Posterior vena cava (tissue), 2 donors: ENCODE results near the gene NGF. TPM values are rescaled to one million over a fixed set of nuclear protein-coding genes. Genes with fewer than 3 reads are reported as not detected.

Source experiments
- DNase-seq: peaks from one replicate; pipeline ENCODE4 v3.0.0-alpha.2; 2020; ENCODE audit warnings: low spot score
- intact Hi-C, 2 donors: fragments of 100-400 bp; cut with DNase I; formaldehyde crosslinking; loops; one replicate each; pipeline versions ENCODE4 v1.14.1 to v1.14.2; 2022 to 2023
- total RNA-seq, 2 donors: library from RNA; stranded (reverse); fragmentation: NEBNext Ultra II Directional; extraction: Animal tissue kit (Norgen Biotek cat#: 25700); gene quantifications; one replicate each; pipeline ENCODE4 v1.2.1, GENCODE V29; 2021
- donor health status: DM: yes; HTN: yes; CAD: no.
- donor health status: DM: yes; HTN: yes; CAD: no.

NGF gene
- total RNA-seq, 2 donors from 2014 or later = 5.1 to 6.7 TPM

DNA sequence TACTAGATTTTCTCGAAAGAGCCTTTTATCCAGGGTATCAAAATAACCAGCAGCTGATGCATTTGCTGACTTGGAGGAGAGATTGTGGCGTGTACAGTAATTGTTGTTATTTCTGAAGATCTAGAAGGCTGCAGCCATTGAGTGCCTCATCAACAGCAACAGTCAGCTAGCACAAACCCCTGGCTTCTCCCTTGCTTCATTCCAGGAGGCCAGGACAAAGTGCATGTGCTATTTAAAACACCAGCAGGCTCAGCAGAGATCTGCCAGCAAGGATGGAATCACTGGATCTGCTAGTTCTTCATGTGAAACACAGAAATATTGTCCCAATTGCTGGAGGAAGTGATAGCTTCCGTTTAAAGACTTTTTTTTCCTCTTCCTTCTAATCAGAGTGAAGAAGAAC lies 2.8 kb upstream of the NGF start:
- intact Hi-C loops = no loop called here
- DNase-seq = no peak

DNA sequence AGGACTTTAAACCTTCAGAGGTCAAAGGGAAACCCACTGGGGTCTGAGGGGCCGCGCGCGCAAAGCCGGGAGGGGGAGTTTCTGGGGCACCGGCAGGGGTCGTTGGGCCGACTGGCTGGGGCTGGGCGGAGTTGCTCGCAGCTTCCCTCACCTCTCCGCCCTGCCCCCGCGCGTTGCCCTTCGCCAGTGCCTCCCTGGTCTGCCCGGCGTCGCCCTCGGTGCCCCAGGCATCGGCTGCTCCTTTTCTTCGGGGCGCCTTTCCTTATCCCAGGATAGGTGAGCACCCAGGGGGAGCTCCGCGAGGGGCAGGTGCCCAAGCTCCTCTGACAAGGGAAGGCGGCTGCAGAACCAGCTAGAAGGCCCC lies 390 bp upstream of the NGF start:
- intact Hi-C loops = loop anchor here in 1 of 2 donors (10.0 kb wide), 1 partner anchor 154 kb away; no protein-coding TSS in a partner anchor
- DNase-seq = no peak

GRCh38 chr1:115337276-115337632 lies 795 bp downstream of the NGF start:
- no peak for DNase-seq
- intact Hi-C loops = loop anchor here in 1 of 2 donors (10.0 kb wide), 1 partner anchor 152 kb away; no protein-coding TSS in a partner anchor

GRCh38 chr1:115336741-115337140 lies 1.3 kb downstream of the NGF start:
- intact Hi-C loops = loop anchor here in 1 of 2 donors (10.0 kb wide), 1 partner anchor 152 kb away; no protein-coding TSS in a partner anchor
- DNase-seq = no peak

- DNase-seq = no peak
- intact Hi-C loops = loop anchor here in 1 of 2 donors (10.0 kb wide), 1 partner anchor 148 kb away; no protein-coding TSS in a partner anchor
These were observed 5.0 kb downstream of the NGF start for GRCh38 chr1:115332813-115333608.

- no peak for DNase-seq
- intact Hi-C loops = loop anchor here in 1 of 2 donors (10.0 kb wide), 1 partner anchor 147 kb away; no protein-coding TSS in a partner anchor
These were observed 6.3 kb downstream of the NGF start for GRCh38 chr1:115331558-115332331.

- DNase-seq = no peak
- intact Hi-C loops = loop anchor here in 1 of 2 donors (10.0 kb wide), 1 partner anchor 146 kb away; no protein-coding TSS in a partner anchor
These were observed 7.5 kb downstream of the NGF start for GRCh38 chr1:115330480-115331013.

GRCh38 chr1:115329965-115330364 lies 8.1 kb downstream of the NGF start:
- intact Hi-C loops = loop anchor here in 1 of 2 donors (10.0 kb wide), 1 partner anchor 145 kb away; no protein-coding TSS in a partner anchor
- DNase-seq = no peak

DNA sequence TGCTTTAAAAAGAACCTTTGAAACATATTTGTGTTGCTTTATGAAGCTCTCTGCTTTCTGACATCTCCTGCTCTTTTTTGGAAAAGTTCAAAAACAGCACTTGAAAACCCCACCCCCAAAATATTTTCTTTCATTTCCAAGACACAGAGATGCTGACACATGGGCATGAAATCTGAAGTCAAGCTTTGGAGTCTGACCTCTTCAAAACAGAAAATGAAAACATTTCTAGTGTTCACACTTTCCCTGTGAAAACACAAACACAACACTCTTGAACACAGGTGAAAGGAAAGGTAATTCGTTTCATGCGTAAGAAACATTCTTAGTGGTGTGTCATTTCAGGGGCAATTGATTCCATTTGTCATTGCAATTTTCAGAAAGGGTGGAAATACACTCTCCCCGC lies 10.8 kb downstream of the NGF start:
- intact Hi-C loops = no loop called here
- no peak for DNase-seq

GRCh38 chr1:115326419-115326818 lies 11.6 kb downstream of the NGF start:
- DNase-seq = no peak
- intact Hi-C loops = no loop called here

- DNase-seq = no peak
- intact Hi-C loops = no loop called here
These were observed 12.2 kb downstream of the NGF start for GRCh38 chr1:115325874-115326273.

GRCh38 chr1:115324649-115325420 lies 13.2 kb downstream of the NGF start:
- intact Hi-C loops = no loop called here
- DNase-seq = no peak

- no peak for DNase-seq
- intact Hi-C loops = no loop called here
These were observed 14.6 kb downstream of the NGF start for GRCh38 chr1:115323366-115324004.

DNA sequence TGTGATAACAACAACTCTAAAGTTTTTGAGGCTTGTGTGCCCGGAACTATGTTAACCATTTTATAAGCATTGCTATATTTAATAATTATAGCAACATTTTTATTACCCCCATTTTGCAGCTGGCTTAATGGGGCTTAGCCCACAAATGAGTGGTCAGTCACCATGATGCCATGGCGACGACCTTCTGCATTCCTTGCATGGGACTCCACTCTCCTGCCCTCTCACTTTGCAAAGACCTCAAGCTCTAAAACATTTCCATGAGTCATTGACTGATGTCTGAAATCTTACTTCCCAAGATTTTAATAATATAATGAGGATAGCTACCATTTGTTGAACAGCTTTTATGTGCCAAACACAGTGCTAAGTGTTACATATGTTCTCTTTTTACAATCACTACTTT lies 15.4 kb downstream of the NGF start:
- intact Hi-C loops = no loop called here
- no peak for DNase-seq

DNA sequence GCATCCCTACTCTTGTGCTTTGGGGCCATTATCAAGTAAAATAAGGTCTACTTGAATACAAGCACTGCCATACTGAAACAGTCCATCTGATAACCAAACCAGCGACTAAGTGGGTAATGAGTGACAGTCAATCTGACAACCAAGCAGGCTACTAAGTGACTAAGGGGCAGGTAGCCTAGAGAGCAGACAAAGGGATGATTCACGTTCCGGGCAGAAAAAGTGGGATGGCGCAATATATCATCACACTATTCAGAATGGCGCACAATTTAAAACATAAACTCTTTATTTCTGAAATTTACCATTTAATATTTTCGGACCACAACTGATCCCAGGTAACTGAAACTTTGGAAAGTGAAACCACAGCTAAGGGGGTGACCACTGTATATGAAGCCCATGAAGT lies 17.7 kb downstream of the NGF start:
- intact Hi-C loops = no loop called here
- DNase-seq = no peak

GRCh38 chr1:115319706-115320105 lies 18.3 kb downstream of the NGF start:
- intact Hi-C loops = no loop called here
- DNase-seq = no peak

DNA sequence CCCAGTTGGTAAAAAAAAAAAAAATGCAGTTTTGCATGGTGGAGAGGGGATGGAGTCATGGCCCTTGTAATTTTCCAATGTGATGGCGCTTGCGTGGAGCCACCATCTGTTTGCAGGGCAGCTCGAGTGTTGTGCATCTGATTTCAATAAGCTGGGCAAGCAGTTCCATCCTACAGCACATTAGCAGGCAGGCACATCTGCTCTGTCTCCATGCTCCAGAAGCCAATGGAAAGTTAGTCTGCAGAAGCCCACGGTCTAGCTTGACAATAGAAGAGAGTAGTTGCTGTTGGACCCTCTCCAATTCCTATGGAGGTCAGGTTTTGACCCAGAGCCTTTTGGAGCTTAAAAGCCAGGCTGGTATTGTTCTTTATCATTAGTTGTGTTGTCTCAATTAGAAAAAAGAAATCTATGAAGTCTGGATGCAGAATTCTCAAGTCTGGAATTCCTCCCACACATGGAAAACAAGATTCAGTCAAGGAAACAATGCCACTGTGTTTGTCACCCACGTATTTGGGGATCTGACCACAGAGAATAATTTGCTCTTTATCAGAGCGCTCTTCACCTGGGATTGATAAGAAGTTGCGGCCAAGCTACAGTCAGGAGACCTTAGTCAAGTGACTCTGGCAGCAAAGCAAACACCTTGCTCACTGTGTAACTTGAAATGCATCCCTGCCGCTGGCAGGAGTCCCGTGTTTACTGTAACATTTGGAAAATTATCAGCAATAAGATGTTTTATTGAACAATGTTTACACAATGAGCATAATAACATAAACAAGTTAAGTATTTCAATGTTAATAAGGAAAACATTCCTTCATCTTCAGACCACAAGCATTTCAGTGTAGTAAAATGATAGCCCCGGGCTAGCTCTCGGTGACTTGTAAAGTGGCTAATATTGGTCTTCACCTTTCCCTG lies 20.7 kb downstream of the NGF start:
- no peak for DNase-seq
- intact Hi-C loops = no loop called here

DNA sequence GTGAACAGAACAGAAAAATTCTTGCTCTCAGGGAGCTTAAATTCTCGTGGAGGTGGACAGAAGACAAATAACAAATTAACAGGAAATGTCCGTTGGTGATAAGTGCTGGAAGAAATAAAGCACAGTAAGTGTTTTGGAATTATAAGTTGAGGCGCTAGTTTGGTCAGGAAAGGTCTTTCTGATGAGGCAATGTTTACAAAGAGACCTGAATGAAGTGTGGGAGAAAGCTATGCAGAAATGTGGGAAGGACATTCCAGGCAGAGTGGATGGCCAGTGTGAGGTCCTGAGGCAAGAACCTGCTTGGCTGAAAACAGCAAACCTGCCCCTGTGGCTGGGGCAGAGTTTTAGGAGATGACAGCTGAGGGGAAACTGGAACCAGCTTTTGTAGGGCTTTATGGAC lies 23.3 kb downstream of the NGF start:
- intact Hi-C loops = no loop called here
- no peak for DNase-seq
